ENCODE results near the gene SETBP1. TPM values are rescaled to one million over a fixed set of nuclear protein-coding genes. Genes with fewer than 3 reads are reported as not detected.

Gene SETBP1
- total RNA-seq, 4 donors from 2014 or later = 3.3 to 86.6 (median 16.3) TPM

DNA sequence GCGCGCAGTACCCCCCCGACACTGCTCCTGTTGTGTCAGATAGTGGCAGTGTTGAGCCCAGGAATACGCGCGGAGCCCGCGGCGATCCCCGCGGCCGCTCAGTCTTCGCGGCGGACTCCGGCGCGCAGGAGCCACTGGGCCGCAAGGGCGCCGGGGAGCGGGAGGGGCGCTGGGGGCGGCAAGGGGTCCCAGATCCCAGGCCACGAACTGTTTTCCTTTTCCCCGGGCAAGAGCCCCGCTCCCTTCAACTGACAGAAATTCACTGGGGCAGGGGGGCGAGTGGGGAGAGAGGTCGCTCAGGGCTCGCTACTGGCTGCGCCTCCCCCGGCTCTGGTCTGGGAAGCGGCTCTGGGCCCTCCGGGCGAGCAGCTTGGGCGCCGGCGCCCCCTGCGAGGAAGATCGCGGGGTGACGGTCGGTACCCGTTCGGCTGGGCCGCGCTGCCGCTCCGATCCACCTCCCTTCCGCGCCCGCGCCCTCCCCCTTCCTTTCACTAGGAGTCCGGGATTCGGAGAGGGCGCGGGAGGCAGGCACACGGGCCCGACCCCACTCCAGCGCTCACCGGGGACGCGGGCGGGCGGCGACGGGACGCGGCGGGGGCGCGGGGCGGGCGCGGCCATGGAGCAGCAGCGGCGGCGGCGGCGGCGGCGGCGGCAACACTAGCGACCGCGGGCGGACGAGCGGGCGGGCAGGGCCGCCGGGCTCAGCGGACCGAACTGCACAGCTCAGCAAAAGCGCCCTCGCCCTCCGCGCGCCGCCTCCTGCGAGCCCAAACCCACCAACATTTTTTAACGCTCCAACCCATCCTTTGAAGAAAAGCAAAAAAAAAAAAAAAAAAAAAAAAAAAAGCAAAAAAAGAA, 1.4 kb upstream of the SETBP1 start:
- Histone ChIP-seq H3K27me3 (no peaks in the 10 kb centered on the region), H3K27ac (peak overlapping the region; percentile 86 to 95 (median 93)), H3K36me3 (no peaks in the 10 kb centered on the region), H3K4me1 (peaks cover 0 to 3% (median 0%) of the 10 kb centered on the region in 4 donors), H3K4me3 (peak overlapping the region; percentile 71 to 78 (median 74)), H3K9me3 (no peaks in the 10 kb centered on the region)
- peak; percentile 86 to 94 (median 88) for DNase-seq
- TF ChIP-seq POLR2A (IDR thresholded peaks at IDR 0.05) = peak; percentile 43 to 77
- TF ChIP-seq, protein P1, sequence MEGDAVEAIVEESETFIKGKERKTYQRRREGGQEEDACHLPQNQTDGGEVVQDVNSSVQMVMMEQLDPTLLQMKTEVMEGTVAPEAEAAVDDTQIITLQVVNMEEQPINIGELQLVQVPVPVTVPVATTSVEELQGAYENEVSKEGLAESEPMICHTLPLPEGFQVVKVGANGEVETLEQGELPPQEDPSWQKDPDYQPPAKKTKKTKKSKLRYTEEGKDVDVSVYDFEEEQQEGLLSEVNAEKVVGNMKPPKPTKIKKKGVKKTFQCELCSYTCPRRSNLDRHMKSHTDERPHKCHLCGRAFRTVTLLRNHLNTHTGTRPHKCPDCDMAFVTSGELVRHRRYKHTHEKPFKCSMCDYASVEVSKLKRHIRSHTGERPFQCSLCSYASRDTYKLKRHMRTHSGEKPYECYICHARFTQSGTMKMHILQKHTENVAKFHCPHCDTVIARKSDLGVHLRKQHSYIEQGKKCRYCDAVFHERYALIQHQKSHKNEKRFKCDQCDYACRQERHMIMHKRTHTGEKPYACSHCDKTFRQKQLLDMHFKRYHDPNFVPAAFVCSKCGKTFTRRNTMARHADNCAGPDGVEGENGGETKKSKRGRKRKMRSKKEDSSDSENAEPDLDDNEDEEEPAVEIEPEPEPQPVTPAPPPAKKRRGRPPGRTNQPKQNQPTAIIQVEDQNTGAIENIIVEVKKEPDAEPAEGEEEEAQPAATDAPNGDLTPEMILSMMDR (IDR thresholded peaks at IDR 0.05) = peak; percentile 26 to 77 (median 68)

DNA sequence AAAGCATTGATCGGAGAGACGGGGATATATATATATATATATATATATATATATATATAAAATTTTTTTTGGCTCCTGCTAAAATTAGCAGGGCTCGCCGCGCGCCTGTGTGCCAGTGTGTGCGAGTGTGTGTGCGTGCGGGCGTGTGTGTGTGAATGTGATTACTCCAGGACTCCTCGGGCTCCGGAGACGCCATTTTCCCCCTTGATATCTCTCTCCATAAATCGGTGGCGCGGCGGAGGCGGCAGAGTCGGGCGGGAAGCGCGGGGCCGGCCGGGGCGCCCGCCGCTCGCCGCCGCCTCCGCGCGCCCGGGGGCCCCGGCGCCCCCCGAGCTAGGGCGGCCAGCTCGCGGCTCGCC, 795 bp upstream of the SETBP1 start:
- peaks cover 0 to 3% (median 0%) of the 10 kb centered on the region in 4 donors for H3K4me1 ChIP-seq
- TF ChIP-seq POLR2A (IDR thresholded peaks at IDR 0.05) = no peak
- TF ChIP-seq, protein P1 (IDR thresholded peaks at IDR 0.05) = no peak

DNA sequence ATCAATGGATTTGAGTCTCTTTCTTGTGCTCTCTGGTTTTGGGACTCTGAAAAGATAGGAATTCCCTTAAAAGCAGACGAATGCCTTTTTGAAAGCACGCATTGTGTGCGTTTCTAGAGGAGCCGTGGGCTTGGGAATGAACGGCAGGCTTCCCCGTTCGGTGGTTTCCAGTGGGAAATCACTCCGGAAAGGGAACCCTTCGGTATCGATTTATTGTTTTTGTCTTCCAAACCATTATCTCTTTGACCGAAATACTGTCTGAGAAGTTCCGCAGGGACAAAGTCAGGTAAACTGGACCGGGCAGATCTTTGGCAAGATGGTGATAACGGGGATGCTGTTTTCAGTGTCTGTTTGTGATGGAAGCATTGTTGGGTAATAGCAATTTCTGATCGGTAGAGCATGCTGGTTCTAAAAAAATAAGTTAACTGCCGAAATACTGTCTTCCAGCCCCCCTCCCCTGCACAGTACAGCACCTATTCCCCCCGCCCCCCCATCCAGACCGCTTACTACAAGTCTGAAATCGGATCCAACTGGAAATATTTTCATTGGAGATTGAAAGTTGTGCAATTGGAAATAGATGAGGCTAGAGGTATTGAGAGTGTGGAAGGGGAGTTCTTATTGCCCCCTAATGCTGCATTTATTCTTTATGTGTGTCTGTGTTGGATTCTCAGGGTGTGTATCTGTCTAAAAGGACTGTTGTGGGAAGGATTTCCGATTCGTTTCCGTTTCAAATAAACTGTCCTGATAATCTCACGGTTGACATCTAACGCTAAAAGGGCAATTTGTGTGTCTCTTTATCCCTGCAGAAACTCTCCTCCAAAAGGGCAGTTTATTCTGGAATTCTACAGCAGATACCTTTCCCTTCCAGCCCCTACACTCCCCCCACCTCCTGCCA, 635 bp downstream of the SETBP1 start:
- H3K9me3 ChIP-seq = no peaks in the 10 kb centered on the region
- peak overlapping the region; percentile 86 to 95 (median 91) for H3K27ac ChIP-seq
- no peaks in the 10 kb centered on the region for H3K36me3 ChIP-seq
- H3K27me3 ChIP-seq = no peaks in the 10 kb centered on the region
- TF ChIP-seq, protein P1 (IDR thresholded peaks at IDR 0.05) = no peak
- TF ChIP-seq POLR2A (IDR thresholded peaks at IDR 0.05) = no peak
- H3K4me3 ChIP-seq = peak overlapping the region; percentile 73 to 81 (median 76)
- peaks cover 0 to 3% (median 0%) of the 10 kb centered on the region in 4 donors for H3K4me1 ChIP-seq
- DNase-seq = peak in 1 of 3 donors; percentile 19

More for the DNA sequence above, 795 bp upstream of the SETBP1 start:
- H3K27me3 ChIP-seq = no peaks in the 10 kb centered on the region
- peak overlapping the region; percentile 86 to 95 (median 91) for H3K27ac ChIP-seq
- H3K9me3 ChIP-seq = no peaks in the 10 kb centered on the region
- H3K4me3 ChIP-seq = peak overlapping the region; percentile 73 to 81 (median 76)
- H3K36me3 ChIP-seq = no peaks in the 10 kb centered on the region
- DNase-seq = peak; percentile 67 to 82 (median 71)

DNA sequence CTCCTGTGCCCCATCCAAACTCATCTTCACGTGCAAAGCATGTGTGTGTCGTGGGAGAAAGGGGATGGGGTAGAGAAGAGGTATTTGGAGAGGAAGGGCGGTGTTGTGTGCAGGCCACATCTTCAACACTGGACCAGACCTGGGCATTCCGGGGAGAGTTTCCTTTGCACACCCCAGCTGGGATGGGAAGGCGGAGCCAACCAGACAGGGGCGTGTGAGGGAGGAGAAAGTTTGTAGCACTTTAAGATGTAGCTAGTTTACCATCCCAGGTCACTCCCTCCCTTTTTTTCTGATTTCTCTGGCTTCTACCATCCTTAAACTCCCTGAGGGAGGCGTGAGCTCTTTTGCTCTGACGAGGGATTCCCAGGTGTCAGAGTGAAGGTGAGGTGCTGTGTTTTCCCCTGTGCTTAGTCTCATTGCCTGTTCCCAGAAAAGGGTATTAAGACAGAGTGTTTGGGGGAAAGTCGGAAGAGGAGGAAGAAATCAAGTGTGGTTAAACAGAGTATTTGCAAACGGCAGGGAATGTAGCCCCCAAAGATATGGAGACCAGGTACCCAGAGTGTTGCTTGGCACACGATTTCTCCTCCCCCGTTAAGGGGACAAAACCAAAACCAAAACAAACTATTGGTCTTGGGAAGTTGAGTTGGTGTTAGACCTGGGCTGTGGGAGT, 1.6 kb downstream of the SETBP1 start:
- Histone ChIP-seq H3K36me3 (no peaks in the 10 kb centered on the region), H3K27me3 (no peaks in the 10 kb centered on the region), H3K4me3 (peak overlapping the region; percentile 73 to 81 (median 76)), H3K27ac (peak overlapping the region; percentile 15 to 95 (median 71)), H3K4me1 (peaks cover 0 to 3% (median 0%) of the 10 kb centered on the region in 4 donors), H3K9me3 (no peaks in the 10 kb centered on the region)
- TF ChIP-seq, protein P1 (IDR thresholded peaks at IDR 0.05) = no peak
- peak in 2 of 3 donors; percentile 61 to 69 for DNase-seq

DNA sequence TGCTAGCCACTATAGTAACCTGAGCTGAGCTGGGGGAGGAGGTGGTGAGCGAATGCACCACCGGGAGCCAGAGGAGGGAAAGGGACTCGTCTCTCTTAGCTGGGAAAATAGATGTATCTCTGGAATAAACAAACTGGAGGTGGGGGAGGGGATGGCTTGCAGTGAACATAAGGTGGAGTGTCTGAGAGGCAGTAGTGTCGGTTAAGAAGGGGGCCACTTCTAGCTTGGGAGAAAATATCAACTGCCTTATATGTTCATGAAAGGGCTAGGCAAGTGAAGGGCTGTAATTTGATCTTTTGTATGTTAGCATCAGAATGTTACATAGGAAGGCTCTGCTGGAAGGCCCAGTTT, 2.2 kb downstream of the SETBP1 start:
- DNase-seq = no peak
- Histone ChIP-seq H3K9me3 (no peaks in the 10 kb centered on the region), H3K4me1 (peaks cover 0 to 3% (median 0%) of the 10 kb centered on the region in 4 donors), H3K27ac (peak overlapping the region; percentile 44 to 95 (median 71)), H3K36me3 (no peaks in the 10 kb centered on the region), H3K4me3 (peak overlapping the region in 3 of 4 donors; percentile 73 to 78 (median 75)), H3K27me3 (no peaks in the 10 kb centered on the region)
- TF ChIP-seq, protein P1 (IDR thresholded peaks at IDR 0.05) = no peak
- TF ChIP-seq POLR2A (IDR thresholded peaks at IDR 0.05) = no peak
